IMR-90 (cell line): ENCODE measurements around the gene GALNT9.

ENCODE experiments used
- BHLHE40 ChIP-seq: fragments of 150-350 bp; IDR thresholded peaks from 2 replicates; pipeline ENCODE4 v1.6.1; 2016; ENCODE audit warnings: mild to moderate bottlenecking, low read depth, low read length
- CTCF ChIP-seq: conservative IDR thresholded peaks from 2 replicates; pipeline ENCODE4 v1.5.1; 2012; ENCODE audit warnings: mild to moderate bottlenecking, low read depth, low read length, improper control_type of control experiment
- FOS ChIP-seq: fragments of 150-350 bp; IDR thresholded peaks from 2 replicates; pipeline ENCODE4 v1.6.1; 2016; ENCODE audit warnings: low read depth, low read length
- MAFK ChIP-seq: IDR thresholded peaks from 2 replicates; pipeline ENCODE4 v1.6.1; 2012; ENCODE audit warnings: low read depth, low read length, improper control_type of control experiment
- MXI1 ChIP-seq: IDR thresholded peaks from 2 replicates; pipeline ENCODE4 v1.6.1; 2012; ENCODE audit warnings: low read depth, mild to moderate bottlenecking, low read length, moderate library complexity, borderline replicate concordance
- NFE2L2 ChIP-seq: fragments of 150-350 bp; IDR thresholded peaks from 2 replicates; pipeline ENCODE4 v1.6.1; 2016; ENCODE audit warnings: low read depth, mild to moderate bottlenecking, low read length
- POLR2A ChIP-seq: IDR thresholded peaks from 2 replicates; pipeline ENCODE4 v1.6.1; 2012; ENCODE audit warnings: mild to moderate bottlenecking, low read depth, low read length
- RAD21 ChIP-seq: IDR thresholded peaks from 2 replicates; pipeline ENCODE4 v1.6.1; 2012; ENCODE audit warnings: low read length, improper control_type of control experiment
- RCOR1 ChIP-seq: IDR thresholded peaks from 2 replicates; pipeline ENCODE4 v1.6.1; 2012; ENCODE audit warnings: mild to moderate bottlenecking, low read length, improper control_type of control experiment; ENCODE audit not compliant: insufficient replicate concordance
- RFX5 ChIP-seq: IDR thresholded peaks from 2 replicates; pipeline ENCODE4 v1.8.0; 2012; ENCODE audit warnings: low read depth, mild to moderate bottlenecking, low read length, moderate library complexity
- TF ChIP-seq, protein P1 (sequence below): fragments of 150-350 bp; IDR thresholded peaks from 2 replicates; pipeline ENCODE4 v1.6.1; 2016; ENCODE audit warnings: low read depth, mild to moderate bottlenecking, low read length, moderate library complexity, borderline replicate concordance

DNA sequence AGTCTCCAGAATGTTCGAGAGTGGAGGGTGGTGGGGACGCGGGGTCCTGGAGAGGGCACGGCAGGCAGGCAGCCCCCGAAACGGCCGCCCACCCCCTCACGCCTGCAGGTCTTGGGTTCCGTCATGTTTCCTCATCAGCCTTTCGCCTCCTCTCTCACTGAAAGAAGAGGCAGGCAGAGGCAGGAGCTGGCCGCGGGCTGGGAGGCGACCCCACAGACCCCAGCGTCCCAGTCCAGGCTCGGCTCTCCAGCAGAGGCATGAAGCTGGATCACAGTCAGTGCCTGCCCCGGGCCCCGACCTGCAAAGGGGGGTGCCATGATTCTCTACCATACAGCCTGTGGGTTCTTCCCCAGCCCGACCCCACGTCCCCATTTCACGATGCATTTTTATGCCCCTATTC is 13.4 kb downstream of the GALNT9 start:
- TF ChIP-seq, protein P1, sequence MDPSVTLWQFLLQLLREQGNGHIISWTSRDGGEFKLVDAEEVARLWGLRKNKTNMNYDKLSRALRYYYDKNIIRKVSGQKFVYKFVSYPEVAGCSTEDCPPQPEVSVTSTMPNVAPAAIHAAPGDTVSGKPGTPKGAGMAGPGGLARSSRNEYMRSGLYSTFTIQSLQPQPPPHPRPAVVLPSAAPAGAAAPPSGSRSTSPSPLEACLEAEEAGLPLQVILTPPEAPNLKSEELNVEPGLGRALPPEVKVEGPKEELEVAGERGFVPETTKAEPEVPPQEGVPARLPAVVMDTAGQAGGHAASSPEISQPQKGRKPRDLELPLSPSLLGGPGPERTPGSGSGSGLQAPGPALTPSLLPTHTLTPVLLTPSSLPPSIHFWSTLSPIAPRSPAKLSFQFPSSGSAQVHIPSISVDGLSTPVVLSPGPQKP = no peak
- no peak for TF ChIP-seq CTCF
- no peak for TF ChIP-seq MXI1
- no peak for TF ChIP-seq RAD21
- TF ChIP-seq POLR2A = no peak
- TF ChIP-seq BHLHE40 = no peak
- no peak for TF ChIP-seq FOS
- no peak for TF ChIP-seq RFX5
- TF ChIP-seq MAFK = no peak
- no peak for TF ChIP-seq NFE2L2
- TF ChIP-seq RCOR1 = no peak
